HG02588 (cell line): Measurements from ENCODE around the gene DTX1.

ENCODE experiments used
- ATAC-seq: cut with Tn5 transposase; IDR thresholded peaks from one replicate; pipeline ENCODE4 v1.9.1; 2021; ENCODE audit warnings: mild to moderate bottlenecking, moderate library complexity; ENCODE audit not compliant: unreplicated experiment

The DTX1 gene

GRCh38 chr12:113070117-113070906 lies 13.8 kb downstream of the DTX1 start:
- peak; percentile 31 for ATAC-seq

- no peak for ATAC-seq
Measured at GRCh38 chr12:113071135-113072112, 14.9 kb downstream of the DTX1 start.

GRCh38 chr12:113072136-113072535 lies 15.6 kb downstream of the DTX1 start:
- ATAC-seq = no peak

- no peak for ATAC-seq
Measured at GRCh38 chr12:113073586-113073985, 17.1 kb downstream of the DTX1 start.

- peak; percentile 83 for ATAC-seq
Measured at GRCh38 chr12:113075137-113075683, 18.7 kb downstream of the DTX1 start.

- ATAC-seq = no peak
Measured at GRCh38 chr12:113077057-113077858, 20.7 kb downstream of the DTX1 start.

GRCh38 chr12:113077859-113078255 lies 21.3 kb downstream of the DTX1 start:
- ATAC-seq = no peak

- ATAC-seq = no peak
Measured at GRCh38 chr12:113081873-113082272, 25.3 kb downstream of the DTX1 start.

GRCh38 chr12:113082486-113083148 lies 26.1 kb downstream of the DTX1 start:
- peak; percentile 58 for ATAC-seq

- no peak for ATAC-seq
Measured at GRCh38 chr12:113083863-113084435, 27.4 kb downstream of the DTX1 start.

GRCh38 chr12:113086249-113087164 lies 30.0 kb downstream of the DTX1 start:
- no peak for ATAC-seq

- ATAC-seq = no peak
Measured at GRCh38 chr12:113087193-113087592, 30.7 kb downstream of the DTX1 start.

GRCh38 chr12:113088037-113088436 lies 31.5 kb downstream of the DTX1 start:
- no peak for ATAC-seq

- ATAC-seq = no peak
Measured at GRCh38 chr12:113088971-113089756, 32.6 kb downstream of the DTX1 start.

- ATAC-seq = no peak
Measured at GRCh38 chr12:113089839-113090238, 33.3 kb downstream of the DTX1 start.

GRCh38 chr12:113090740-113091139 lies 34.2 kb downstream of the DTX1 start:
- no peak for ATAC-seq

GRCh38 chr12:113091506-113091905 lies 35.0 kb downstream of the DTX1 start:
- ATAC-seq = no peak
